DMS114 treated with DMSO at 0.1 percent for 48 hours (cell line): Measurements from ENCODE around the gene CCDC171.
A peak's percentile ranks its signal among the peaks of the same experiment; 100 is the strongest.
"Not testable (repeated sequence)": the region's sequence is repeated elsewhere in the genome, so short reads cannot be mapped to it uniquely, and the experiment has no call there.

Source experiments
- DNase-seq: peaks from one replicate; lab custom pipeline; 2025; ENCODE audit not compliant: unreplicated experiment; lab: John Stamatoyannopoulos, UW

Gene CCDC171

DNA sequence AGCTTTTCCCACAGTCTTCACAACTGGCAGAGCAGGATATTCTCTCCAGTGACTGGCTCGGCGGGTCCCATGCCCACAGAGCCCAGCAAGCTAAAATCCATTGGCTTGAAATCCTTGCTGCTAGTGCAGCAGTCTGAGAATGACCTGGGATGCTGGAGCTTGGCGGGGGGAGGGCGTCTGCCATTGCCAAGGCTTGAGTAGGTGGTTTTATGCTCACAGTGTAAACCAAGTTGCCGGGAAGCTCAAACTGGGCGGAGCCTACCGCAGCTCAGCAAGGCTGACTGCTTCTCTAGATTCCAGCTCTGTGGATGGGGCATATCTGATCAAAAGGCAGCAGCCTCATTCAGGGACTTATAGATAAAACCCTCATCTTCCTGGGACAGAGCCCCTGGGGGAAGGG, 194.1 kb downstream of the CCDC171 start:
- DNase-seq, result no peak

DNA sequence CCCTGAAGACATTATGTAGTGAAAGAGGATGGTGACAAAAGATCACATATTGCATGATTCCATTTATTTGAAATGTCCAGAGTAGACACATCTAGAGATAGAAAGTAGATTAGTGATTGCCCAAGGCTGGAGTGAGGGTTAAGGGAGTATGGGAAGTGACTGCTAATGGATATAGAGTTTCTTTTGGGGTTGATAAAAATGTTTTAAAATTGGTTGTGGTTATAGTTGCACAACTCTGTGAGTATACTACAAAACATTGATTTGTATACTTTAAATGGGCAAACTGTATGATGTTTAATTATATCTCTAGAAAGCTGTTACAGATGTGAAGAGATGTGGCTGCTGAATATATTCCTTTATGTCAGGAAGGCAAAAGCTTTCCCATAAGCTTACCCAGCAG, 202.8 kb downstream of the CCDC171 start:
- DNase-seq, result no peak

DNA sequence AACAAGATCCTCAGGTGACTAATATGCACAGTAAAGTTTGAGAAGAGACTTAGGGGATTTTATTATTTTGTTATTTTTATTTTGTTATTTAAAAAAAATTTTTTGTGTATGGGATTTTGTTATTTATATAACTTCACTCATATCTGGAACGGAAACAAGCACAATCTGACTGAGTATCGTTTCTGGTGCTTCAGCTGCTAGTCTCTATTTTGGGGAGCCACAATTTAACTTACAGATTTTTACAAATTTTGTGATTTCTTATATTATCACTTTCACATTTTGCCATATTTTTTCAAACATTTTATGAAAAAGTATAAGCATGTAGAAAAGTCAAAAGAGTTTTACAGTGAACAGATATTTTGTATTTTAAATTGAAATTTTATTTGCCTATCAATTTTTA, 208.7 kb downstream of the CCDC171 start:
- no peak for DNase-seq

DNA sequence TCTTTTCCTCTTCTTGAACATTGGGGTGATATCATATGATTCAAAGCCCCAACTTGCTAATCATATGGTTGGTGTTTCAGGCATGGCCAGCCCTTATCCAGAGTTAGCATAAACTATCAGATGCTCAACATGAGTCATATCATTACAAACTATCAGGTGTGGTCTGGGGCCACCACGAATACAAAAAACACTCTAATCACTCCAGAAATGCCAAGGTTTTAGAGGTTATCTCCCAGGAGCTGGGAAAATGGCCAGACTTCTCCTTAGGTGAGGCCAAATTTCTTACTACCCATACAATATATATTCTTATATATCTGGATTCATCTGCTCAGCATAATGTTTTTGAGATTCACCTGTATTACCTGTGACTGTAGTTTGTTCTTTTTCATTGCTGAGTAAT, 210.5 kb downstream of the CCDC171 start:
- DNase-seq, result no peak

DNA sequence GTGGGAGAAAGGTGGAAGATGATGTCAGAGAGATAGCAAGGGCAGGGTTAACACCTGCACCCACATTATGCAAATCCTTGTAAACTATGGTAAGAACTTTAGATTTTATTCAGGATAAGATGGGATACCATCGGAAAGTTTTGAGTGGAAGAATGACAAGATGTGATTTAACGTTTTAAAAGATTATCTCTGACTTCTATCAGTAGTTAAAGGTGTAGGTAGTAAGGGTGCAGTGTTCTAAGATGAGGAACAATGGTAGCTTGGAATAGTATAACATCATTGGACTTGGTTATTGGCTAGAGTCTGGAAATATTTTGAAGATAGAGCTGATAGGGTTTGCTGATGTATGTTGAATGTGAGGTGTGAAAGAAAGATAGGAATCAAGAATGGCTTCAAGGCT, 211.3 kb downstream of the CCDC171 start:
- no peak for DNase-seq

DNA sequence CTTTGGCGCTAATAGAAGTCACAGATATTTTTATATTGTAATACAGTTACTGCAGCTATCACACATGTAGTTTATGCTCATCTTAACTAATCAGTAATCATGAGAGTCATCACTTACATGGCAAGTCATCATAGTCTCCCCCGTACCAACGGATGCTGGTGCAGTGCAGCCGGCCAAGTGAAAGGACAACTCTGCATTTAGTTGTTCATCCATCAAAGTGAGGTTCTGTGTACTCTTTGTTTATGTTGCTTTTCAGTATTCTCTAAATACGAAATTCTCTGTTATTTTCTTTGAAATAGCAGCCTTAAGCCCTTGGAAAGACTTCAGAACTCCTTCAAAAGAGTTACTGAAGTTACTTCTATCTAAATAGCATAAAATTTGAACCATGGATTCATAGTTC, 216.7 kb downstream of the CCDC171 start:
- DNase-seq, result no peak

DNA sequence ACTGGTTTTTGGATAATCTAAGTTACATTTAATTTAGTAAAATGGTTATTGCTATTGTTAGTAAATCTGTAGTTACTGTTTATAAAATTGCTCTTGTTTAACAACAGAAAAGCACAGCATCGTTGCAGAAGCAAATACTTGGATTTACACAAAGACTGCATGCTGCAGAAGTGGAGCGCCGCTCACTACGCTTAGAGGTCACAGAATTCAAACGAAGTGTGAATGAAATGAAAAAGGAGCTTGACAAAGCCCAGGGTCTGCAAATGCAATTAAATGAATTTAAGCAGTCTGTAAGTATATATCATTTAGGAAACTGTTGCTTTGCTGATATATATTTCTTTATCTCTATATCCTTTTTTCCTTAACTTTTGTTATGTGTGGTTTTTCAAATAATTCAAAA, 226.0 kb downstream of the CCDC171 start:
- DNase-seq, result no peak

DNA sequence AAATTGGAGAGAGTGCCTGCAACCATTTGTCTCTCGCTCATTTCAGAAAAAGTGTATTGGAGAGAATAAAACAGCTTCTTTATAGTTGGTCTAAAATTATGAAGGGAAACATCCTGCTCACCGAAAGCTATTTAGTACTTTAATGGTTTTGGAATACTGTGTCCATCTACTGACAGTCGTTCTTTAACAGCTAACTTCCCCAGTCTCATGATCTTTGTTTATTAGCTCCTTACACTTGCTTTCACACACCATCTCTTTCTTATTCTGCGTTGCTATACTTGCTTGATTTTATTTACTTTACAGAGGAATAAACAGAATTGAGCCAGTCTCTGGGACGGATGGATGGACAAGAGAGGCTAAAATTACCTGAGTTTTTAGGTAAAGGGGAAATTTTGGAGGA, 229.3 kb downstream of the CCDC171 start:
- DNase-seq, result no peak

DNA sequence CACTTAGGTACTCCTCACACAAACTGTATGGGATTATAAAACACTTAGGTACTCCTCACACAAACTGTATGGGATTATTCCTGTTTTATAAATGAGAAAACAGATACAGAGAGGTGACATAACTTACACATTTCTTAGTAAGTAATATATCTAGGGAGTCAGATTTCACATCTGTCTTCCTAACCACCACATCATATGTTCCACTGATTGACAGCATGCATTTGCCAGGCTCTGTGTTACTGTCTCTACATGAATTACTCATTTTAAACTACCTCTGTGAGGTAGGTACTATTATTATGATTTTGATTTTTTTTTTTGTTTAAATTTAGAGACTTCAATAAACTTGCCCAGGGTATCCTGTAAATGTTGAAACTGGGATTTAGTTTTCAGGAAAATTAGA, 232.7 kb downstream of the CCDC171 start:
- no peak for DNase-seq

DNA sequence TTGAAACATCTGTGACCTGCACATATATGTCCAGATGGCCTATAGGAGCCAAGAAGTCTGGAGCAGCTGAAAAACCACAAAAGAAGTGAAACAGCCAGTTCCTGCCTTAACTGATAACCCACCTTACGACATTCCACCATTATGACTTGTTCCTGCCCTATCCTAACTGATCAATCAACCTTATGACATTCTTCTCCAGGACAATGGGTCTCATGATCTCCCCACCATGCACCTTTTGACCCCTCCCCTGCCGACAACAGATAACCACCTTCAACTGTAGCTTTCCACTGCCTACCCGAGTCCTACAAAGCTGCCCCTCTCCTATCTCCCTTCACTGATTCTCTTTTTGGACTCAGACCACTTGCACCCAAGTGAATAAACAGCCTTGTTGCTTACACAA, 233.8 kb downstream of the CCDC171 start:
- no peak for DNase-seq

DNA sequence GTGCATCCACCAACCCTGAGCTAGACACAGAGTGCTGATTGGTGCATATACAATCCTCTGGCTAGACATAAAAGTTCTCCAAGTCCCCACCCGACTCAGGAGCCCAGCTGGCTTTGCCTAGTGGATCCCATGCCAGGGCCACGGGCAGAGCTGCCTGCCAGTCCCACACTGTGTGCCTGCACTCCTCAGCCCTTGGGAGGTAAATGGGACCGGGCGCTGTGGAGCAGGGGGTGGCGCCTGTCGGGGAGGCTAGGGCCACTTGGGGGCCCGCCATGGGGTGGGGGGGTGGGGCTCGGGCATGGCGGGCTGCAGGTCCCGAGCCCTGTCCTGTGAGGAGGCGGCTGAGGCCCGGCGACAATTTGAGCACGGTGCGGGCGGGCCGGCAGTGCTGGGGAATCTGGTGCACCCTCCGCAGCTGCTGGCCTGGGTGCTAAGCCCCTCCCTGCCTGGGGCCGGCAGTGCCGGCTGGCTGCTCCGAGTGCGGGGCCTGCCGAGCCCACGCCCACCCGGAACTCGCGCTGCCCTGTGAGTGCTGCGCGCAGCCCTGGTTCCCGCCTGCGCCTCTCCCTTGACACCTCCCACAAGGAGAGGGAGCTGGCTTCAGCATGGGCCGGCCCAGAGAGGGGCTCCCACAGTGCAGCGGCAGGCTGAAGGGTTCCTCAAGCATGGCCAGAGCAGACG, 257.5 kb downstream of the CCDC171 start:
- not testable (repeated sequence) for DNase-seq

DNA sequence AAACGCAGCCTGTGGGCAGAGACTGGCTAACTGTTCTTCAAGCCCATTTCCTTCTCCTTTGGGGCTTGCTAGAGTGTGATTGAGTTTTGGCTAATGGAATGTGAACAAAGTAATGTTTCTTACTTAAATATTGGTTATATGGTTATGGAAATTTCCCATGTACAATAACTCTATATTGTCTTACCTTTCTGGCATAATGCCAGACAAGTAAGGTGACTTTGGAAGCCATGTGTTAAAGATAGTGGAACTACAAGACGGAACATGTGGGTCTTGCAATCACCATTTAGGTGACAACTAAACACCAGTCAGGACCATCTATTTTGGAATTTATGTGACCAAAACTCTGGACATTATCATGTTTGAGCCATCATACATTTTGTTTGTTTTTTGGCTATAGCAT, 260.2 kb downstream of the CCDC171 start:
- no peak for DNase-seq

DNA sequence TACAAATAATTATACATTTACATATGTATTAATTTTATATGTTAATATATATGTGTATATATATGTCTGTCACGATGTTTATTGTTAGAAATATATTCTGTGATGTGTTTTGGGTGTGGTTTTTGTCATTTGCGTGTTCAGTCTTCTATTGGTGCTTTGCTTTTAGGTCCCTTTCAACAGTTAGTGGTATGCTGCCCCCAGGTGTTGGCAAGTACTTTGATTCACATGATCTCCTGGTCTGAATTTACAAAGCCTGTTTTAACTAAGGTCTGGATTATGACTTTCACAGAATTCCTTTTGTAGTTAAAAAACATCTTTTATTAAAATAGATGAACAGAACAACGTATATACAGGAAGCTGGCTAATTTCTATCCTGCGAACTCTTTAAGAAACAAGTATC, 271.5 kb downstream of the CCDC171 start:
- peak; percentile 4 for DNase-seq

DNA sequence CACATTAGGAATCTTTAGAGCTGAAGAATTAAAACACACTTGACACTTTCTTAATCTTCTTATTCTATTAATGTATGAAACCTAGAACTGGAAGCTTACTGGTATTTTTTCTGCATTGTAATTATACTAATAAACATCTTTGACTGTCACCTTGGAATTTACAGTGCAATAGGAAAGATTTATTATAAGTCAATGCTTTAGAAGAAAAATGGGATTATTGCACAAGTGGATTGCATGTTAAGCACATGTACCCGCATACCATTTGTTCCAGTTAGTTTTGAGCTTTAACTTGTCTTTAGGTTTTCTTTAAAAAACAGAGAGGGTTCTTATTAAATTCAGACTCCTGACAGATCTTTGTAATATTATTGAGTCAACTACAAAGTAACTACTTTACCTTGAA, 278.5 kb downstream of the CCDC171 start:
- DNase-seq, result no peak

DNA sequence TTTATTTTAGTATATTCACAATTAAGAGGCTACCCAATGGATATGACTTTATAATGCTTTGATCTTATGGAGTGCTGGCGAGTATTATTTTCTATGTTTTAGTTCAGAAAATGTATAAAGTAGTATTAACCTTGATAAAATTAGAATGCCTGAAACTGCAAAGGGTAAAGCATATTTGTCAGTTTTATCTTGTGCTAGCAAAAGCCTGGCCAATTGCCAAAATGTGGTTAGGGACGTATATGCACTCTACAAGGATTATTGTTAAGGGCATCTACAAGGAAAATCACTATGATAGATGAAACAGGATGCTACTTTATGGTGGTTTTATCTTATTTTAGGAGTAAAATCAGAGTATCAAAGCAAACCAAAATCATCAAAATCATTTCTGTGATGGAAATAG, 281.7 kb downstream of the CCDC171 start:
- no peak for DNase-seq

DNA sequence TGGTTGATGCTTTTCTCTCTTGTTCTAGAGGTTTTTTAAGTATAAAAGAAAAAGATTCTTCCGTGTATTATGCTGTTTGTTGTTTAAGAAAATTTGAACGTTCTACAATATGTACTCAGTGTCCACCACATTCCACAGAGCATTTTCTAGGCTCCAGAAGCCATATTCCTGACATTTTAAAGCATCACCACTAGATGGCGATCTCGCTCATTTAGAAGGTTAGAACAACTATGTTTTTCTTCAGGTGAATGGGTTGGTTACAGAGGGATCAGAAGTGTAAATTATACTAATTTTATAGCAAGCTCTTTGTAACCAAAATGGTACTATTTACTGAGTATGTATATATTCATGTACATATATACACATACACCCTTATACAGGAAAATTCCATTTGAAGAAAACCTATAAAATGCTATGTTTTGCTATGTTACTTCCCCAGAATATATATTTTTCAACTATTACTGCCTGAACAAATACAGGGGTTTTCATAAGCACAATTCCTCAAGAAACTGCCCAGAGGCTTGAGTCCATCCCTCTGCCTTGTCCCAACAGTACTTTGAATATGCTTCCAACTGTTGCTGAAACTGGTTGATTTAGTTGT, 284.3 kb downstream of the CCDC171 start:
- peak; percentile 53 for DNase-seq

DNA sequence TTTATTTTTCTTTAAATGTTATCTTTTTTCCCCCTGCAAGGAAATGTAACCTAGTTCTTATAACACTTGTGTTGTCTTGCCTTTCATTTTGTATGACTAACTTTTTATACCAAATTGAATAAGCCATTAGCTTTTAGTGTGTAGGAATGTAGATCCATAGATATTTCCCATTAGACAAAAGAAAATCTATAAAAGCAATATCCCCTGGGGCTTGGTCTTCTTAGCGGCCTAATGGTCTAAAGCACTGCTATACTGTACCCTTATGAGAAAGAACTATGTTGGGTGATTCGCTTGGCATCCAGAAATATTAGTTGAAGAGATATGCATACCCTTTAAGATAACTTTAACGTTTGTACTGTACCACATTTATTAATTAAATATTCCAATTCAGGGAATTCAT, 289.2 kb downstream of the CCDC171 start:
- no peak for DNase-seq

DNA sequence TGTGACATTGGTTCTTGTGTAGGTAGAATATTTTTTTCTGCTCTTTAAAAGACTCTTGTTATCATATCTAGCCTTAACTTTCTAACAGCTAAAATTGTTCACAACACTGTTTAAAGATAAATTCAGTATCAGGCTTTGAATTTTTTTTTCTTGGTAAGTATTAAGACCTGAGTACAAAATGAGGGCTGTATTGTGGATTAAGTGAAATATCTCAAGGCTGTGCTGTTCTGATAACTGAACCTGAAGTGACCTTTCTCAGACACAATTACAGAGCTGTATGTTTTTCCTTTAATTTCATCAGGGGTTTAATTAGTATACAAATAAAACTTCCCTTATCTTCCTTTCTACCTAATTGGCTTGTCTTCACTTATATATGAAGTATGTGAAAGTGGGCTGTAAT, 290.5 kb downstream of the CCDC171 start:
- no peak for DNase-seq

DNA sequence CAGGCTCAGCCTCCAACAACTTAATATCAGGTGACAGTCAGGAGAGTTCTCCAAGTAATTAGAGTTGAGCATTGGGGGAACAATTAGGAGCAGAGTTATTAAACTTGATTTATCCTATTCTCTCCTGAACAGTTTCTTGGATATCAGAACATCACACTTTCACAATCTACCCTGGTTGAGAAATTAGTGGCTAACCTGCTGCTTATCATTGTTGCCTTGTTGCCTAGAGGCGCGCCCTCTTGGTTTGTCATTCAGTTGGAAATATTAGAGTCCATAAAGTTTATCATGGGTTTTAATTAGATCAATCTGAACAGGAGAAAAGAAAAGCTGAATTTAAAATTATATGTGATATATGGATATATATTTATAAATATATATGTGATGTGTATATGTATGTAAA, 291.1 kb downstream of the CCDC171 start:
- DNase-seq, result no peak

DNA sequence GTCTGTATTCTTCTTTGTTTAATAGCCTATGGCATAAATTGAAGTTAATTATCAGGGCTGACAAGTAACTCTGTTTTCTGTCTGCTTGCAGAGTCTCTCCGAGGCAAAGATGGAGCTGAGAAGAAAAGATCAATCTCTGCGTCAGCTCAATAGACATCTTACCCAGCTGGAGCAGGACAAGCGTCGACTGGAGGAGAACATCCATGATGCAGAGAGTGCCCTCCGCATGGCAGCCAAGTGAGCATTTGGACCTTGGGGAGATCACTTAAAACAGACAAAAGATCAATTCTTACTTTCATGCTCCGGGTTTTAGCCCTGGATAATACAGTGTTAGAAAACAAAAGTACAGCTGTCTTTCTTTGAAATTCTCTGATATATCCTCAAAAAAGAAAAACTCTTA, 293.8 kb downstream of the CCDC171 start:
- DNase-seq, result no peak

DNA sequence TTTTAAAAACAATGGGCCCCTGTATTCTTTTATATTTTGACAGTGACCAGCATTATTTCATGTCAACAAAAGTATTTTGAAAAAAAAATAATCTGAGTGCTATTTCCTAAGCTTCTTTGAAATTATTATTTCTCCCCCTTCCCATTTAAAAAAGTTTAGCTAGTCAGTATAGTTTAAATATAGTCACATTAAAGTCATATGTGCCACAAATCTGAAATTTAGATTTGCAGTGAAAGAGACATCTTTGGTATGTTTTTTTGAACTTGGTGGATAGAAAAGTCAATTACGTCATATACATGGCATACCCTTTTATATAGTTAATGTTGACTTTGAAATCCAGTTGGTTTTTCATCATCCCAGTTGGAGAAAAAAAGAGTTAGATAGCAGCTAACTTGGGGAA, 297.0 kb downstream of the CCDC171 start:
- no peak for DNase-seq

DNA sequence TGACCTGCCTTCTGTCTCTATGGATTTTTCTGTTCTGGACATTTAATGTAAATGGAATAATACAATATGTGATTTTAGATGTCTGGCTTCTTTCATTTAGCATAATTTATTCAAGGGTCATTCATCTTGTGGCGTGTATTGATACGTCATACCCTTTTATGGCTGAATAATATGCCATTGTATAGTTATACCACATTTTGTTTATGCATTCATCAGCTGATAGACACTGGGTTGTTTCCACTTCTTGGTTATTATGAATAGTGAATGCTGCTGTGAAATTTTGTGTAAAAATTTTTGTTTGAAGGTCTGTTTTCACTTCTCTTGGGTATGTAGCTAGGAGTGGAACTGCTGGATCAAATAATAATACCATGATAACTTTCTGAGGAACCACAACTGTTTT, 298.9 kb downstream of the CCDC171 start:
- no peak for DNase-seq

DNA sequence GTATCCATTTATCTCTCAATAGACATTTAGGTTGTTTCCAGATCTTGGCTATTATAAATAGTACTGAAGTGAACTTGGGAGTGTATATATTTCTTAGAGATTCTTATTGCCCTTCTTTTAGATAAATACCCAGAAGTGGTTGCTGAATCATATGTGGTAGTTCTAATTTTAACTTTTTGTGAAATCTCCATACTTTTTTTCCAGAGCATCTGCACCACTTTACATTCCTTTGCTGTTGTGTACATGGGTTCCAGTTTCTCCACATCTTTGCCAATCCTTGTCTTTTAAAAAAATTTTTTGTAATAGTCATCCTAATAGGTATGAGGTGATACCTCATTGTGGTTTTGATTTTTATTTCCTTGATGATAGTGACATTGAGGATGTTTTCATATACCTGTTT, 303.7 kb downstream of the CCDC171 start:
- no peak for DNase-seq
